GM19463 (cell line): ENCODE results near the gene ANG.

ENCODE experiments used
- ATAC-seq: cut with Tn5 transposase; IDR thresholded peaks from one replicate; pipeline ENCODE4 v1.9.1; 2021; ENCODE audit warnings: mild to moderate bottlenecking, moderate library complexity; ENCODE audit not compliant: unreplicated experiment

The ANG gene

GRCh38 chr14:20742132-20742531, 53.6 kb downstream of the ANG start:
- ATAC-seq = no peak

GRCh38 chr14:20743556-20743955, 55.0 kb downstream of the ANG start:
- ATAC-seq = no peak
